ENCODE measurements around the gene SEMA3C.

SEMA3C gene

DNA sequence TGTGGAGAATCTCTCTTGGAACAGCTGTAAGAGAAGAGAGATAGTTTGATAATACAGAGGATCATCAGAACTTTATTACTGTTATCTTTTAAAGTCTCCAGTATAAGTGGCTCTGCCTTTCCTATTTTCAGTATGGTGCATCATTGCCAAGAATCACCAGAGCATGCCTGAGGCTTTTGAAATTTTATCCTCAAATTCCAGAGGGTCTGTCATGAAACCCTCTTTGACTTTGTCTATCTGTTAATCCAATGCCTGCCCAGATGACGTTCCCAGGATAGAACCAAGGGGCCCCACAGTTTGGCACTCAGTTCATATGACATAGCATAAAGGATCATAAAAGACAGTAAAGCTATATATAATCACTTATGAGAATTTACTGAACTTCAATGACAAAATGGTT, 35.3 kb upstream of the SEMA3C start (continued):
- TF ChIP-seq, protein P1, sequence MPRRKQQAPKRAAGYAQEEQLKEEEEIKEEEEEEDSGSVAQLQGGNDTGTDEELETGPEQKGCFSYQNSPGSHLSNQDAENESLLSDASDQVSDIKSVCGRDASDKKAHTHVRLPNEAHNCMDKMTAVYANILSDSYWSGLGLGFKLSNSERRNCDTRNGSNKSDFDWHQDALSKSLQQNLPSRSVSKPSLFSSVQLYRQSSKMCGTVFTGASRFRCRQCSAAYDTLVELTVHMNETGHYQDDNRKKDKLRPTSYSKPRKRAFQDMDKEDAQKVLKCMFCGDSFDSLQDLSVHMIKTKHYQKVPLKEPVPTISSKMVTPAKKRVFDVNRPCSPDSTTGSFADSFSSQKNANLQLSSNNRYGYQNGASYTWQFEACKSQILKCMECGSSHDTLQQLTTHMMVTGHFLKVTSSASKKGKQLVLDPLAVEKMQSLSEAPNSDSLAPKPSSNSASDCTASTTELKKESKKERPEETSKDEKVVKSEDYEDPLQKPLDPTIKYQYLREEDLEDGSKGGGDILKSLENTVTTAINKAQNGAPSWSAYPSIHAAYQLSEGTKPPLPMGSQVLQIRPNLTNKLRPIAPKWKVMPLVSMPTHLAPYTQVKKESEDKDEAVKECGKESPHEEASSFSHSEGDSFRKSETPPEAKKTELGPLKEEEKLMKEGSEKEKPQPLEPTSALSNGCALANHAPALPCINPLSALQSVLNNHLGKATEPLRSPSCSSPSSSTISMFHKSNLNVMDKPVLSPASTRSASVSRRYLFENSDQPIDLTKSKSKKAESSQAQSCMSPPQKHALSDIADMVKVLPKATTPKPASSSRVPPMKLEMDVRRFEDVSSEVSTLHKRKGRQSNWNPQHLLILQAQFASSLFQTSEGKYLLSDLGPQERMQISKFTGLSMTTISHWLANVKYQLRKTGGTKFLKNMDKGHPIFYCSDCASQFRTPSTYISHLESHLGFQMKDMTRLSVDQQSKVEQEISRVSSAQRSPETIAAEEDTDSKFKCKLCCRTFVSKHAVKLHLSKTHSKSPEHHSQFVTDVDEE (CRISPR knock-in tag; IDR thresholded peaks at IDR 0.05), result no peak
- TF ChIP-seq ZFP3 (CRISPR knock-in tag; IDR thresholded peaks at IDR 0.05), result no peak
- TF ChIP-seq, protein P2, sequence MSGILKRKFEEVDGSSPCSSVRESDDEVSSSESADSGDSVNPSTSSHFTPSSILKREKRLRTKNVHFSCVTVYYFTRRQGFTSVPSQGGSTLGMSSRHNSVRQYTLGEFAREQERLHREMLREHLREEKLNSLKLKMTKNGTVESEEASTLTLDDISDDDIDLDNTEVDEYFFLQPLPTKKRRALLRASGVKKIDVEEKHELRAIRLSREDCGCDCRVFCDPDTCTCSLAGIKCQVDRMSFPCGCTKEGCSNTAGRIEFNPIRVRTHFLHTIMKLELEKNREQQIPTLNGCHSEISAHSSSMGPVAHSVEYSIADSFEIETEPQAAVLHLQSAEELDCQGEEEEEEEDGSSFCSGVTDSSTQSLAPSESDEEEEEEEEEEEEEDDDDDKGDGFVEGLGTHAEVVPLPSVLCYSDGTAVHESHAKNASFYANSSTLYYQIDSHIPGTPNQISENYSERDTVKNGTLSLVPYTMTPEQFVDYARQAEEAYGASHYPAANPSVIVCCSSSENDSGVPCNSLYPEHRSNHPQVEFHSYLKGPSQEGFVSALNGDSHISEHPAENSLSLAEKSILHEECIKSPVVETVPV (CRISPR knock-in tag; IDR thresholded peaks at IDR 0.05), result no peak
- no peak for TF ChIP-seq SNAI2 (CRISPR knock-in tag; IDR thresholded peaks at IDR 0.05)
- TF ChIP-seq TCF4 (CRISPR knock-in tag; IDR thresholded peaks at IDR 0.05; ENCODE audit: borderline replicate concordance), result no peak

DNA sequence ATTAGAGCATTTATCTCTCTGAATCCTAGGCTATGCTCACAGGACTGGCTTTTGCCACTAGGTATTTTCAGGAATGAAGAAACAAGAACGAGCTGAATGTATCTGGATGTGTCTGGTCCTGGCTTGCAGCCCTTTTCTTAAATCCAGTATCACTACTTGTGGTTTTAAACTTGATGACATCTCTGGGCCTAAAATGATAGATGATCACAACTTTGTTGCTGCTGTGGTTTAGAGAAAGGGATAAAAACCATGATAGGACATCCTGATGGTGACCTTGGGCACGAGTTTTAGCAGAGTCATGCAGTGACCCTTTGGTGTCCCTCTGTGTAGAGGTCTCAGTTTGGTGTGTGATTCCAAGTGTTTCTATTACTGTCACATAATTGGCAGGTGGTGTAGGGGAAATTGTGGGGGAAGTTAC, 31.7 kb upstream of the SEMA3C start:
- no peak for ATAC-seq
- no peak for TF ChIP-seq ZFP30 (CRISPR knock-in tag; IDR thresholded peaks at IDR 0.05)
- TF ChIP-seq GLIS3 (CRISPR knock-in tag; IDR thresholded peaks at IDR 0.05), result no peak
- TF ChIP-seq, protein P2 (CRISPR knock-in tag; IDR thresholded peaks at IDR 0.05), result no peak
- TF ChIP-seq BACH2 (CRISPR knock-in tag; IDR thresholded peaks at IDR 0.05; ENCODE audit: borderline replicate concordance), result no peak
- TF ChIP-seq ZFP3 (CRISPR knock-in tag; IDR thresholded peaks at IDR 0.05), result no peak
- TF ChIP-seq OSR1 (CRISPR knock-in tag; IDR thresholded peaks at IDR 0.05), result no peak
- no peak for TF ChIP-seq PPARA (CRISPR knock-in tag; IDR thresholded peaks at IDR 0.05; ENCODE audit: borderline replicate concordance)
- TF ChIP-seq ARNTL (CRISPR knock-in tag; IDR thresholded peaks at IDR 0.05; ENCODE audit: borderline replicate concordance, low read depth), result no peak
- TF ChIP-seq, protein P3, sequence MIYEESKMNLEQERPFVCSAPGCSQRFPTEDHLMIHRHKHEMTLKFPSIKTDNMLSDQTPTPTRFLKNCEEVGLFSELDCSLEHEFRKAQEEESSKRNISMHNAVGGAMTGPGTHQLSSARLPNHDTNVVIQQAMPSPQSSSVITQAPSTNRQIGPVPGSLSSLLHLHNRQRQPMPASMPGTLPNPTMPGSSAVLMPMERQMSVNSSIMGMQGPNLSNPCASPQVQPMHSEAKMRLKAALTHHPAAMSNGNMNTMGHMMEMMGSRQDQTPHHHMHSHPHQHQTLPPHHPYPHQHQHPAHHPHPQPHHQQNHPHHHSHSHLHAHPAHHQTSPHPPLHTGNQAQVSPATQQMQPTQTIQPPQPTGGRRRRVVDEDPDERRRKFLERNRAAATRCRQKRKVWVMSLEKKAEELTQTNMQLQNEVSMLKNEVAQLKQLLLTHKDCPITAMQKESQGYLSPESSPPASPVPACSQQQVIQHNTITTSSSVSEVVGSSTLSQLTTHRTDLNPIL (CRISPR knock-in tag; IDR thresholded peaks at IDR 0.05; ENCODE audit: low read depth), result no peak
- no peak for TF ChIP-seq CSDC2 (CRISPR knock-in tag; IDR thresholded peaks at IDR 0.05)
- TF ChIP-seq, protein P4, sequence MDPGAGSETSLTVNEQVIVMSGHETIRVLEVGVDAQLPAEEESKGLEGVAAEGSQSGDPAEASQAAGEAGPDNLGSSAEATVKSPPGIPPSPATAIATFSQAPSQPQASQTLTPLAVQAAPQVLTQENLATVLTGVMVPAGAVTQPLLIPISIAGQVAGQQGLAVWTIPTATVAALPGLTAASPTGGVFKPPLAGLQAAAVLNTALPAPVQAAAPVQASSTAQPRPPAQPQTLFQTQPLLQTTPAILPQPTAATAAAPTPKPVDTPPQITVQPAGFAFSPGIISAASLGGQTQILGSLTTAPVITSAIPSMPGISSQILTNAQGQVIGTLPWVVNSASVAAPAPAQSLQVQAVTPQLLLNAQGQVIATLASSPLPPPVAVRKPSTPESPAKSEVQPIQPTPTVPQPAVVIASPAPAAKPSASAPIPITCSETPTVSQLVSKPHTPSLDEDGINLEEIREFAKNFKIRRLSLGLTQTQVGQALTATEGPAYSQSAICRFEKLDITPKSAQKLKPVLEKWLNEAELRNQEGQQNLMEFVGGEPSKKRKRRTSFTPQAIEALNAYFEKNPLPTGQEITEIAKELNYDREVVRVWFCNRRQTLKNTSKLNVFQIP (CRISPR knock-in tag; IDR thresholded peaks at IDR 0.05; ENCODE audit: borderline replicate concordance, low read depth), result no peak
- no peak for TF ChIP-seq ISL1 (CRISPR knock-in tag; IDR thresholded peaks at IDR 0.05)
- TF ChIP-seq TCF4 (CRISPR knock-in tag; IDR thresholded peaks at IDR 0.05; ENCODE audit: borderline replicate concordance), result no peak
- TF ChIP-seq RARB (CRISPR knock-in tag; IDR thresholded peaks at IDR 0.05), result no peak
- no peak for TF ChIP-seq TOX (CRISPR knock-in tag; IDR thresholded peaks at IDR 0.05; ENCODE audit: borderline replicate concordance)
- TF ChIP-seq, protein P1 (CRISPR knock-in tag; IDR thresholded peaks at IDR 0.05), result no peak

DNA sequence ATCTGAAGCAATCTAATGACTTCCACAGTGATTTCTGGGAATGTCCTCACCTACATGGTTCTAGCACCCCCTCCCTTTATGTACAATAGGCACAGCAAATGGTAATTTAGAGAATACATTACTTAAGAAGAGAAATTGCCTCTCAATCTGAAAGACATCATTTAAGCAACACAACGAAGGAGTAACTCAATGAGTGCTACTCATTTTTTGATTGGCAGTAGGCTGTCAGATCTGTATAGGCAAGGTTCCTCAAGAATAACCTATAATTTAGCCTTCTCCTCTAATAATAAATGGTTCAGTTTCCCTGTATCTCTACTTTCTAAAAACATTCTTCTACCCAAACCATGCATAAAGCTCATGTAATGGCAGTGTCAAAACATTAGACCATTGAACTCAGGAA, 30.6 kb upstream of the SEMA3C start:
- ATAC-seq, result no peak
- TF ChIP-seq, protein P1 (CRISPR knock-in tag; IDR thresholded peaks at IDR 0.05), result no peak
- TF ChIP-seq ZNF8 (CRISPR knock-in tag; IDR thresholded peaks at IDR 0.05) (no peak), CSDC2 (CRISPR knock-in tag; IDR thresholded peaks at IDR 0.05) (no peak)
- TF ChIP-seq, protein P3 (CRISPR knock-in tag; IDR thresholded peaks at IDR 0.05; ENCODE audit: low read depth), result no peak

Measured in SK-N-SH treated with all-trans-retinoic acid at 6 μM for 48 hours (cell line).